IPS-20b (cell line): Measurements from ENCODE around the gene GJD3.
"Not testable (repeated sequence)": the region's sequence is repeated elsewhere in the genome, so short reads cannot be mapped to it uniquely, and the experiment has no call there.

Experiments used
- H3K27ac ChIP-seq: one replicate; pipeline ENCODE4 v1.5.1; 2013; ENCODE audit warnings: low read length
- H3K27me3 ChIP-seq: 2 replicates; pipeline ENCODE4 v1.6.1; 2013; ENCODE audit warnings: mild to moderate bottlenecking, low read length, inconsistent platforms; ENCODE audit not compliant: insufficient read depth
- H3K36me3 ChIP-seq: 2 replicates; pipeline ENCODE4 v1.6.1; 2013; ENCODE audit warnings: low read depth, mild to moderate bottlenecking, inconsistent platforms, low read length, moderate library complexity; ENCODE audit not compliant: insufficient read depth
- H3K4me1 ChIP-seq: 2 replicates; pipeline ENCODE4 v1.6.1; 2013; ENCODE audit warnings: mild to moderate bottlenecking, control low read depth, inconsistent platforms, low read length, moderate library complexity; ENCODE audit not compliant: insufficient read depth
- H3K4me3 ChIP-seq: 2 replicates; pipeline ENCODE4 v1.5.1; 2013; ENCODE audit warnings: mild to moderate bottlenecking, low read length, inconsistent platforms
- H3K9ac ChIP-seq: 2 replicates; pipeline ENCODE4 v1.6.1; 2013; ENCODE audit warnings: low read depth, mild to moderate bottlenecking, inconsistent platforms, low read length, moderate library complexity
- H3K9me3 ChIP-seq: 2 replicates; pipeline ENCODE4 v1.6.1; 2013; ENCODE audit warnings: mild to moderate bottlenecking, low read depth, low read length, inconsistent platforms; ENCODE audit not compliant: insufficient read depth

The GJD3 gene

GRCh38 chr17:40364121-40364861, at the start of gene GJD3:
GJD3 (minus strand) TSS chr17:40364737; CDS start chr17:40363815, 922 bp downstream.
- Histone ChIP-seq H3K27ac (no peak within 1 kb of the TSS), H3K36me3 (no peaks in the 10 kb centered on the region), H3K9me3 (no peaks in the 10 kb centered on the region), H3K4me1 (peaks cover 10% of the 10 kb centered on the region), H3K9ac (no peak within 1 kb of the TSS; the same call in 1 of the 2 replicates), H3K4me3 (peak within 1 kb of the TSS; percentile 56), H3K27me3 (peaks cover 43% of the 10 kb centered on the region)

GRCh38 chr17:40414312-40414711, 49.8 kb upstream of the GJD3 start:
- not testable (repeated sequence) for H3K9me3 ChIP-seq, H3K27ac ChIP-seq
- peaks cover 75% of the 10 kb centered on the region for H3K36me3 ChIP-seq

GRCh38 chr17:40412880-40413279, 48.3 kb upstream of the GJD3 start:
- H3K27ac ChIP-seq: no peak overlapping the region
- no peaks in the 10 kb centered on the region for H3K9me3 ChIP-seq
- H3K4me3 ChIP-seq: no peak overlapping the region
- H3K9ac ChIP-seq: no peak overlapping the region
- H3K36me3 ChIP-seq: peaks cover 90% of the 10 kb centered on the region
- no peaks in the 10 kb centered on the region for H3K27me3 ChIP-seq
- peaks cover 22% of the 10 kb centered on the region for H3K4me1 ChIP-seq

More at GRCh38 chr17:40414312-40414711, 49.8 kb upstream of the GJD3 start:
- H3K4me3 ChIP-seq, H3K9ac ChIP-seq, H3K27me3 ChIP-seq: not testable (repeated sequence)
- H3K4me1 ChIP-seq: peaks cover 22% of the 10 kb centered on the region

- no peak overlapping the region for H3K4me3 ChIP-seq
- H3K27me3 ChIP-seq: no peaks in the 10 kb centered on the region
- no peaks in the 10 kb centered on the region for H3K9me3 ChIP-seq
- peaks cover 22% of the 10 kb centered on the region for H3K4me1 ChIP-seq
- H3K36me3 ChIP-seq: peaks cover 99% of the 10 kb centered on the region
- no peak overlapping the region for H3K9ac ChIP-seq
- H3K27ac ChIP-seq: no peak overlapping the region
Observed at GRCh38 chr17:40411821-40412220, 47.3 kb upstream of the GJD3 start.

- H3K4me1 ChIP-seq: peaks cover 15% of the 10 kb centered on the region
- H3K27me3 ChIP-seq: no peaks in the 10 kb centered on the region
- H3K9me3 ChIP-seq: no peaks in the 10 kb centered on the region
- peak overlapping the region; percentile 52 for H3K27ac ChIP-seq
- H3K36me3 ChIP-seq: peaks cover 99% of the 10 kb centered on the region
- H3K4me3 ChIP-seq: peak overlapping the region; percentile 39; the same call in 1 of the 2 replicates
- peak overlapping the region; percentile 52; the same call in 1 of the 2 replicates for H3K9ac ChIP-seq
Observed at GRCh38 chr17:40410082-40410481, 45.5 kb upstream of the GJD3 start.

- not testable (repeated sequence) for H3K9ac ChIP-seq, H3K27me3 ChIP-seq, H3K27ac ChIP-seq, H3K9me3 ChIP-seq, H3K4me3 ChIP-seq
- Histone ChIP-seq H3K36me3 (peaks cover 100% of the 10 kb centered on the region), H3K4me1 (peaks cover 15% of the 10 kb centered on the region)
Observed at GRCh38 chr17:40409540-40409939, 45.0 kb upstream of the GJD3 start.

GRCh38 chr17:40407460-40407859, 42.9 kb upstream of the GJD3 start:
- Histone ChIP-seq H3K27me3 (no peaks in the 10 kb centered on the region), H3K9ac (no peak overlapping the region), H3K4me3 (no peak overlapping the region), H3K27ac (no peak overlapping the region), H3K9me3 (no peaks in the 10 kb centered on the region), H3K36me3 (peaks cover 100% of the 10 kb centered on the region), H3K4me1 (peaks cover 15% of the 10 kb centered on the region)

- H3K9ac ChIP-seq: no peak overlapping the region
- no peaks in the 10 kb centered on the region for H3K9me3 ChIP-seq
- no peak overlapping the region for H3K4me3 ChIP-seq
- no peaks in the 10 kb centered on the region for H3K4me1 ChIP-seq
- H3K27me3 ChIP-seq: no peaks in the 10 kb centered on the region
- peaks cover 100% of the 10 kb centered on the region for H3K36me3 ChIP-seq
- H3K27ac ChIP-seq: no peak overlapping the region
Observed at GRCh38 chr17:40404003-40404402, 39.5 kb upstream of the GJD3 start.

- H3K36me3 ChIP-seq: peaks cover 100% of the 10 kb centered on the region
- H3K4me1 ChIP-seq: no peaks in the 10 kb centered on the region
- no peak overlapping the region for H3K9ac ChIP-seq
- no peaks in the 10 kb centered on the region for H3K9me3 ChIP-seq
- H3K4me3 ChIP-seq: no peak overlapping the region
- no peak overlapping the region for H3K27ac ChIP-seq
- H3K27me3 ChIP-seq: no peaks in the 10 kb centered on the region
Observed at GRCh38 chr17:40402668-40403067, 38.1 kb upstream of the GJD3 start.

GRCh38 chr17:40399185-40399584, 34.6 kb upstream of the GJD3 start:
- H3K9ac ChIP-seq: no peak overlapping the region
- no peaks in the 10 kb centered on the region for H3K27me3 ChIP-seq
- H3K4me1 ChIP-seq: no peaks in the 10 kb centered on the region
- H3K4me3 ChIP-seq: no peak overlapping the region
- H3K36me3 ChIP-seq: peaks cover 100% of the 10 kb centered on the region
- no peak overlapping the region for H3K27ac ChIP-seq
- no peaks in the 10 kb centered on the region for H3K9me3 ChIP-seq

GRCh38 chr17:40386555-40386954, 22.0 kb upstream of the GJD3 start:
- H3K4me1 ChIP-seq, H3K9me3 ChIP-seq, H3K27ac ChIP-seq, H3K9ac ChIP-seq, H3K4me3 ChIP-seq, H3K27me3 ChIP-seq: not testable (repeated sequence)
- peaks cover 43% of the 10 kb centered on the region for H3K36me3 ChIP-seq

- Histone ChIP-seq H3K36me3 (no peaks in the 10 kb centered on the region; the same call in 1 of the 2 replicates), H3K9ac (no peak overlapping the region), H3K4me1 (no peaks in the 10 kb centered on the region), H3K4me3 (no peak overlapping the region), H3K27ac (no peak overlapping the region), H3K27me3 (no peaks in the 10 kb centered on the region), H3K9me3 (no peaks in the 10 kb centered on the region)
Observed at GRCh38 chr17:40382251-40382650, 17.7 kb upstream of the GJD3 start.
